Suprapubic skin (tissue), 3 donors: ENCODE results near the gene CC2D2A.

Source experiments
- POLR2A ChIP-seq, 2 donors: fragments of 450-650 bp; IDR thresholded peaks; one replicate each; pipeline ENCODE4 v1.6.1; 2017; ENCODE audit warnings: antibody characterized with exemption in 2 of 2, mild to moderate bottlenecking in 2 of 2, moderate library complexity in 2 of 2
- TF ChIP-seq, protein P1 (sequence below), 2 donors: fragments of 200-600 bp in 1 of 2; fragments of 450-650 bp in 1 of 2; sonication (generic) in 1 of 2; IDR thresholded peaks; one replicate each; pipeline ENCODE4 v1.5.1; 2016 to 2019; ENCODE audit warnings: antibody characterized with exemption in 2 of 2, mild to moderate bottlenecking in 1 of 2, moderate library complexity in 1 of 2

DNA sequence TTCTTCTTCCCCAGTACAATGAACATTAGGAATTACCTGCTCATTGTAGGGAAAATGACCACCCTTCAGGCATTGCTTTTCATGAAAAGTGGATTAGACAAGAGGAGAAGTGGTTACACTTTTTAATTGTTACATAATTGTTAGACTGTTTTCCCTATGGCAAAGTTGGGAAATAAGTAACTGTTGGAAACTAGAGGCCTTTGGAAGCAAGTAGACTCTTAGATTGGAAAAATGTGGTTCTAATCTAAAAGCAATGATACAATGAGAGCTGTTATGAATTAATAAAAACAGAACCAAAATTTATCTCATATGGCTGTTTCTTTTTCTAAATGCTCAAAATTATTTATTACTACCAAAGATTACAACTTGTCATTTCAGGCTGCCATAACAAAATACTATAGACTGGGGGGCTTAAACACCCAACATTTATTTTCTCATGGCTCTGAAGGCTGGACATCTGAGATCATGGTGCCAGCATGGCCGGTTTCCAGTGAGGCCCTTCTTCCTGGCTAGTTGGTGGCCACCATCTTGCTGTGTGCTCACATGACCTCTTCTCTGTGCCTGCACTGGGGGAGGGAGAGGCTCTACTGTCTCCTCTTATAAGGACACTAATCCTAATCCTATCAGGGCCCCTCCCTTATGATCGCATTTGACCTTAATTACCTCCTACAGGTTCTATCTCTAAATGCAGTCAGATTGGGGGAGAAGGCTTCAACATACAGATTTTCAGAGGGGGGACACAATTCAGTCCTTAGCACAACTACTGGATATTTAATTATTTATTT lies 12.5 kb downstream of the CC2D2A start:
- TF ChIP-seq POLR2A (IDR thresholded peaks at IDR 0.05) = no peak
- TF ChIP-seq, protein P1, sequence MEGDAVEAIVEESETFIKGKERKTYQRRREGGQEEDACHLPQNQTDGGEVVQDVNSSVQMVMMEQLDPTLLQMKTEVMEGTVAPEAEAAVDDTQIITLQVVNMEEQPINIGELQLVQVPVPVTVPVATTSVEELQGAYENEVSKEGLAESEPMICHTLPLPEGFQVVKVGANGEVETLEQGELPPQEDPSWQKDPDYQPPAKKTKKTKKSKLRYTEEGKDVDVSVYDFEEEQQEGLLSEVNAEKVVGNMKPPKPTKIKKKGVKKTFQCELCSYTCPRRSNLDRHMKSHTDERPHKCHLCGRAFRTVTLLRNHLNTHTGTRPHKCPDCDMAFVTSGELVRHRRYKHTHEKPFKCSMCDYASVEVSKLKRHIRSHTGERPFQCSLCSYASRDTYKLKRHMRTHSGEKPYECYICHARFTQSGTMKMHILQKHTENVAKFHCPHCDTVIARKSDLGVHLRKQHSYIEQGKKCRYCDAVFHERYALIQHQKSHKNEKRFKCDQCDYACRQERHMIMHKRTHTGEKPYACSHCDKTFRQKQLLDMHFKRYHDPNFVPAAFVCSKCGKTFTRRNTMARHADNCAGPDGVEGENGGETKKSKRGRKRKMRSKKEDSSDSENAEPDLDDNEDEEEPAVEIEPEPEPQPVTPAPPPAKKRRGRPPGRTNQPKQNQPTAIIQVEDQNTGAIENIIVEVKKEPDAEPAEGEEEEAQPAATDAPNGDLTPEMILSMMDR (IDR thresholded peaks at IDR 0.05) = no peak
